ENCODE results near the gene CPNE1. TPM values are rescaled to one million over a fixed set of nuclear protein-coding genes. Genes with fewer than 3 reads are reported as not detected.

The CPNE1 gene
- total RNA-seq, 1 donor from 2014 or later = 233 TPM

DNA sequence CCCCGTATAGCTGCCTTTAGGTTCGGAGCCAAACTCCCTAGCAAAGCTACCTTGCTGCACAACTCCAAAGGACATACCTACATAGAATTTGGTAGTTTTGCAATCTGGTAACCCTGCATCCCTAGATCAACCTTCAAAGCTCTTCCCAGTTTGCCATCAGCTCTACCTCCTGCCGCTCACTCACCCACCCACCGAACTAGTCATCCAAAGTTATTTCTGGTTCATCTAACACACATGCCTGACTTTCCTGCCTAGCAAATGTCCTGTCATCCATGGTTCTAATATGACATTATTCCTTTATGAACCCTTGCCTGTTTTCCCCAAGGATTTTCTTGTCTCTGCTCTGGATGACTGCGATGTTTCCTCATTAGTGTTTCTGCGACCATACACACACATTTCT is 27.4 kb downstream of the CPNE1 start:
- Mint-ChIP-seq H3K36me3 (ENCODE audit: low read depth, unreplicated experiment) (peaks cover 6% of the 10 kb centered on the region), H3K9me3 (ENCODE audit: unreplicated experiment) (no peaks in the 10 kb centered on the region), H3K4me3 (ENCODE audit: unreplicated experiment) (no peak overlapping the region), H3K27me3 (ENCODE audit: unreplicated experiment) (peaks cover 1% of the 10 kb centered on the region), H3K27ac (ENCODE audit: unreplicated experiment) (no peak overlapping the region), H3K4me1 (ENCODE audit: unreplicated experiment) (no peaks in the 10 kb centered on the region)
- TF ChIP-seq, protein P1, sequence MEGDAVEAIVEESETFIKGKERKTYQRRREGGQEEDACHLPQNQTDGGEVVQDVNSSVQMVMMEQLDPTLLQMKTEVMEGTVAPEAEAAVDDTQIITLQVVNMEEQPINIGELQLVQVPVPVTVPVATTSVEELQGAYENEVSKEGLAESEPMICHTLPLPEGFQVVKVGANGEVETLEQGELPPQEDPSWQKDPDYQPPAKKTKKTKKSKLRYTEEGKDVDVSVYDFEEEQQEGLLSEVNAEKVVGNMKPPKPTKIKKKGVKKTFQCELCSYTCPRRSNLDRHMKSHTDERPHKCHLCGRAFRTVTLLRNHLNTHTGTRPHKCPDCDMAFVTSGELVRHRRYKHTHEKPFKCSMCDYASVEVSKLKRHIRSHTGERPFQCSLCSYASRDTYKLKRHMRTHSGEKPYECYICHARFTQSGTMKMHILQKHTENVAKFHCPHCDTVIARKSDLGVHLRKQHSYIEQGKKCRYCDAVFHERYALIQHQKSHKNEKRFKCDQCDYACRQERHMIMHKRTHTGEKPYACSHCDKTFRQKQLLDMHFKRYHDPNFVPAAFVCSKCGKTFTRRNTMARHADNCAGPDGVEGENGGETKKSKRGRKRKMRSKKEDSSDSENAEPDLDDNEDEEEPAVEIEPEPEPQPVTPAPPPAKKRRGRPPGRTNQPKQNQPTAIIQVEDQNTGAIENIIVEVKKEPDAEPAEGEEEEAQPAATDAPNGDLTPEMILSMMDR (IDR thresholded peaks at IDR 0.05; ENCODE audit: unreplicated experiment) = no peak
- no peak for DNase-seq (ENCODE audit: low spot score)

DNA sequence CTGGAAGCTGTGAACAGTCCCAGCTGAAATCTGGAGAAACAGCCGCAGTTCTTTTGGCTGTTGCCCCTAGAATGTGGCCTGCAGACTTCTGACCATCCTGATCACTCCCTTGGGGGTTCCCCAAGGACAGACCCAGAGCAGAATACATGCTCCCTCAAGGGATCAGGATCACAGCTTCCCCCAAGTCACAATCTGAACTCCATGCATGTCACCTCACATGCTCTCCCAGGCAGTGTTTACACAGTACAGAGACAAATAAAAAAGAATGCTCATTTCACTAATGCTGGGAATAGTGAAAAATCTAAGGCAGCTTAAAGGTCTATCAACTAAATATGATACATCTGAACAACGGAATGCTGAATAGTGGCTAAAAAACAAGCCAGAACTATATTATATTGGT is 28.6 kb downstream of the CPNE1 start:
- no peaks in the 10 kb centered on the region for H3K4me1 Mint-ChIP-seq (ENCODE audit: unreplicated experiment)

DNA sequence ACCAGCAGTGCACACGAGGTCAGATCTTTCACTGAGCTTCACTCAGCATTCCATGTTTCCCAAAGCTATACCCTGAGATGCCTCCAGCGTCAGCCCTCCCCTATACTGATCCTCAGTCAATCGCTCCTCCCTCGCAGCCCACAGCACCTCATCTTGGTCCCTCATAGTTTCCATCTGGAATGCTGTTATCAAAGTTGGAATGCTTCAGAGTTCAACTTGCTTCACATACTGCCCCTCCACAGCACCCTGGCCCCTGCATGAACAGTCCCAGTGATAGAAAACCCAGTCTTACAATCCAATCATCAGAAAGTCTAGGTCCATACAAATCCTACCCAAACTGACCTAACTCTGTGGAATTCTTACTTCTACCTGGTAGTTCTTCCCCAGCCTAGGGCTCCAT is 29.0 kb downstream of the CPNE1 start:
- Mint-ChIP-seq H3K9me3 (ENCODE audit: unreplicated experiment) (no peaks in the 10 kb centered on the region), H3K4me1 (ENCODE audit: unreplicated experiment) (no peaks in the 10 kb centered on the region), H3K27ac (ENCODE audit: unreplicated experiment) (peak overlapping the region; percentile 28), H3K27me3 (ENCODE audit: unreplicated experiment) (peaks cover 1% of the 10 kb centered on the region), H3K36me3 (ENCODE audit: low read depth, unreplicated experiment) (peaks cover 18% of the 10 kb centered on the region), H3K4me3 (ENCODE audit: unreplicated experiment) (no peak overlapping the region)
- no peak for DNase-seq (ENCODE audit: low spot score)
- TF ChIP-seq, protein P1 (IDR thresholded peaks at IDR 0.05; ENCODE audit: unreplicated experiment) = no peak

More for the DNA sequence above, 28.6 kb downstream of the CPNE1 start:
- no peak for DNase-seq (ENCODE audit: low spot score)
- Mint-ChIP-seq H3K27ac (ENCODE audit: unreplicated experiment) (no peak overlapping the region), H3K27me3 (ENCODE audit: unreplicated experiment) (peaks cover 1% of the 10 kb centered on the region), H3K4me3 (ENCODE audit: unreplicated experiment) (no peak overlapping the region), H3K36me3 (ENCODE audit: low read depth, unreplicated experiment) (peaks cover 18% of the 10 kb centered on the region), H3K9me3 (ENCODE audit: unreplicated experiment) (no peaks in the 10 kb centered on the region)
- TF ChIP-seq, protein P1 (IDR thresholded peaks at IDR 0.05; ENCODE audit: unreplicated experiment) = no peak

DNA sequence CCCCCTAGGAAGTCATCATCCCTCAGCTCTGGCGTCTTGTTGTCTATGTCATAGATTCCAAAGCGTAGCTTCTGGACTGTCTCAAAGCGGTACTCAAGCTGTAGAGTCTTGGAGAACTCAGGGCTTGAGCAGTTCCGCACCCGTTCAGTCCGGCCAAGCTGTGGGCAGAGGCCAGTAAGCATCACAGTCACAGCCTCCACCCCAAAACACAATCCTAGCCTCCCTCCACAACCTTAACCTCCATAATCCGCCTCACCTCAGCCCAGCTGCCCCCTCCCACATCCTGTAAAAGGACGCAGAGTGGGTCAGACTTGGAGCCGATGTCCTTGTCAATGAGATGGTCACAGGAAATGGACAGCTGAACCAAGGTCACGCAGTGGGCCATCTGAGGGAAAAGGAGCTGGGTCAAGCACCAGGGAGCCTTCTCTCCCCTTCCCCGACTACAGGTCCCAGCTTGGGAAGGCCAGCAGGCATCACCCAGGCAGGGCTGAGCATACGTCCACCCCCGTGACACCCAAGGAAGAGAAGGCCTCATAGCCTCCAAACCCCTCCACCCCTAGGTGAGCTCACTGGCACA is 32.1 kb downstream of the CPNE1 start:
- H3K36me3 Mint-ChIP-seq (ENCODE audit: low read depth, unreplicated experiment) = peaks cover 28% of the 10 kb centered on the region
- peaks cover 1% of the 10 kb centered on the region for H3K27me3 Mint-ChIP-seq (ENCODE audit: unreplicated experiment)
- no peaks in the 10 kb centered on the region for H3K4me1 Mint-ChIP-seq (ENCODE audit: unreplicated experiment)
- no peak overlapping the region for H3K27ac Mint-ChIP-seq (ENCODE audit: unreplicated experiment)
- DNase-seq (ENCODE audit: low spot score) = no peak
- H3K4me3 Mint-ChIP-seq (ENCODE audit: unreplicated experiment) = no peak overlapping the region
- TF ChIP-seq, protein P1 (IDR thresholded peaks at IDR 0.05; ENCODE audit: unreplicated experiment) = no peak
- H3K9me3 Mint-ChIP-seq (ENCODE audit: unreplicated experiment) = no peaks in the 10 kb centered on the region

DNA sequence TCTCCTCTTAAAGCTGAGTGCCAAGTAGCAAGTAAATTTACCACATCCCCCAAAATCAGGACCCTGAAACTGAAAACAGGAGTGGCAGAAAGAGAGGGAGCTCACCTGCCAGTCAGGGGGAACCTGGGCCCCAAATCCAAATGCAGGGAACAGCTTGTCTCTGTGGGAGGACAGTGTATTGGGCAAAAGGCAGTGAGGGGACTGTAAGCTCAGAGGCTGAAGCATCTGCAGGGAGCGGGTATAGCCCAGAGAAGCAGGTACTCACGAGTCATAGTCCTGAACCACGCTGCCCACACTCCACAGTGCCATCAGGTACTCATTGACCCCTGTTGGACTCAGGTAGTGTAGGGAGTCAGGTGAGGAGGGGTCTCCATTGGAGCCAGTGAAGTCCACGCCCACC is 34.1 kb downstream of the CPNE1 start:
- Mint-ChIP-seq H3K4me3 (ENCODE audit: unreplicated experiment) (no peak overlapping the region), H3K9me3 (ENCODE audit: unreplicated experiment) (no peaks in the 10 kb centered on the region), H3K4me1 (ENCODE audit: unreplicated experiment) (no peaks in the 10 kb centered on the region), H3K27me3 (ENCODE audit: unreplicated experiment) (no peaks in the 10 kb centered on the region), H3K27ac (ENCODE audit: unreplicated experiment) (no peak overlapping the region), H3K36me3 (ENCODE audit: low read depth, unreplicated experiment) (peaks cover 45% of the 10 kb centered on the region)
- TF ChIP-seq, protein P1 (IDR thresholded peaks at IDR 0.05; ENCODE audit: unreplicated experiment) = no peak
- no peak for DNase-seq (ENCODE audit: low spot score)
